Mesenteric fat pad (tissue), 1 donor: ENCODE data around the gene CCDC194. TPM values are rescaled to one million over a fixed set of nuclear protein-coding genes. Genes with fewer than 3 reads are reported as not detected.

Experiments used
- total RNA-seq: library from RNA; stranded (reverse); fragmentation: NEBNext Ultra II Directional; extraction: Animal tissue kit (Norgen Biotek cat#: 25700); gene quantifications from one replicate; pipeline ENCODE4 v1.2.1, GENCODE V29; 2021
- donor health status: DM: yes; HTN: yes; CAD: no.

CCDC194 gene
- total RNA-seq, 1 donor from 2014 or later, result 0.87 TPM

Other genes with a start within 250 kb of the CCDC194 start
- gene USE1, start 178.8 kb downstream of the CCDC194 start, total RNA-seq, result 33.2 TPM
- gene OCEL1, start 168.0 kb downstream of the CCDC194 start, total RNA-seq, result 29.0 TPM
- gene NR2F6, start 148.3 kb downstream of the CCDC194 start, total RNA-seq, result 42.8 TPM
- gene USHBP1, start 129.5 kb downstream of the CCDC194 start, total RNA-seq, result 11.3 TPM
- 66.0 TPM for gene BABAM1, start 126.8 kb downstream of the CCDC194 start, total RNA-seq
- 0.55 TPM for gene ANKLE1, start 112.3 kb downstream of the CCDC194 start, total RNA-seq
- gene ABHD8, start 90.8 kb downstream of the CCDC194 start, total RNA-seq, result 12.9 TPM
- gene MRPL34, start 88.3 kb downstream of the CCDC194 start, total RNA-seq, result 99.2 TPM
- 45.6 TPM for gene DDA1, start 84.6 kb downstream of the CCDC194 start, total RNA-seq
- 16.2 TPM for gene ANO8, start 59.3 kb downstream of the CCDC194 start, total RNA-seq
- 13.1 TPM for gene GTPBP3, start 56.6 kb downstream of the CCDC194 start, total RNA-seq
- 293 TPM for gene PLVAP, start 16.9 kb downstream of the CCDC194 start, total RNA-seq
- gene BST2, start 11.4 kb upstream of the CCDC194 start, total RNA-seq, result 185 TPM
- gene MVB12A, start 25.9 kb upstream of the CCDC194 start, total RNA-seq, result 46.9 TPM
- gene TMEM221, start 54.5 kb upstream of the CCDC194 start, total RNA-seq, result not detected
- 1.3 TPM for gene NXNL1, start 66.7 kb upstream of the CCDC194 start, total RNA-seq
- 36.5 TPM for gene SLC27A1, start 76.3 kb upstream of the CCDC194 start, total RNA-seq
- 66.9 TPM for gene PGLS, start 117.5 kb upstream of the CCDC194 start, total RNA-seq
- 117 TPM for gene COLGALT1, start 161.5 kb upstream of the CCDC194 start, total RNA-seq